Smooth muscle cell (in vitro differentiated cells): ENCODE data around the gene SLC26A5. TPM values are rescaled to one million over a fixed set of nuclear protein-coding genes. Genes with fewer than 3 reads are reported as not detected.

Experiments
- DNase-seq: peaks from one replicate; lab custom pipeline; 2025; ENCODE audit not compliant: unreplicated experiment; lab: John Stamatoyannopoulos, UW
- H2AFZ ChIP-seq: fragments of 200-600 bp; sonication (generic); 2 replicates; pipeline ENCODE4 v1.6.0; 2016; ENCODE audit warnings: antibody characterized with exemption, low read depth, mild to moderate bottlenecking
- H3F3A ChIP-seq: fragments of 200-600 bp; sonication (generic); 2 replicates; pipeline ENCODE4 v1.6.0; 2017; ENCODE audit warnings: antibody characterized with exemption, low read depth
- H3K27ac ChIP-seq: fragments of 200-600 bp; sonication (generic); 2 replicates; pipeline ENCODE4 v1.5.1; 2016; ENCODE audit warnings: low read depth, mild to moderate bottlenecking
- H3K27me3 ChIP-seq: fragments of 200-600 bp; sonication (generic); 2 replicates; pipeline ENCODE4 v1.6.1; 2016; ENCODE audit warnings: low read depth, mild to moderate bottlenecking
- H3K36me3 ChIP-seq: fragments of 200-600 bp; sonication (generic); 2 replicates; pipeline ENCODE4 v1.5.1; 2016; ENCODE audit warnings: low read depth
- H3K4me1 ChIP-seq: fragments of 200-600 bp; sonication (generic); 2 replicates; pipeline ENCODE4 v1.5.1; 2016; ENCODE audit warnings: low read depth
- H3K4me2 ChIP-seq: fragments of 200-600 bp; sonication (generic); 2 replicates; pipeline ENCODE4 v1.6.0; 2016; ENCODE audit warnings: mild to moderate bottlenecking
- H3K4me3 ChIP-seq: fragments of 200-600 bp; sonication (generic); 2 replicates; pipeline ENCODE4 v1.5.1; 2016; ENCODE audit warnings: mild to moderate bottlenecking
- H3K79me2 ChIP-seq: fragments of 200-600 bp; sonication (generic); 2 replicates; pipeline ENCODE4 v1.6.0; 2016; ENCODE audit warnings: low read depth, mild to moderate bottlenecking
- H3K9ac ChIP-seq: fragments of 200-600 bp; sonication (generic); 2 replicates; pipeline ENCODE4 v1.6.0; 2016; ENCODE audit warnings: low read depth
- H3K9me3 ChIP-seq: fragments of 200-600 bp; sonication (generic); replicated peaks from 2 replicates; pipeline ENCODE4 v1.5.1; 2016; ENCODE audit warnings: low read depth
- H4K20me1 ChIP-seq: fragments of 200-600 bp; sonication (generic); 2 replicates; pipeline ENCODE4 v1.6.0; 2016; ENCODE audit warnings: low read depth
- CTCF ChIP-seq: fragments of 200-600 bp; sonication (generic); IDR thresholded peaks from 2 replicates; pipeline ENCODE4 v1.5.1; 2017; ENCODE audit warnings: borderline replicate concordance, mild to moderate bottlenecking, antibody characterized with exemption; ENCODE audit not compliant: insufficient read depth, poor library complexity, severe bottlenecking
- WGBS: methylation state at CpG from one replicate; pipeline ENCODE4 v1.1.7; 2016; ENCODE audit warnings: low lambda C conversion rate; 5-methylcytosine and 5-hydroxymethylcytosine counted together
- polyA plus RNA-seq: library from polyadenylated mRNA; unstranded; fragments of >200 nt; fragmentation: Nextera tagmentation; extraction: Ambion mirVana; gene quantifications from 2 replicates; pipeline ENCODE4 v1.2.1, GENCODE V29; 2016
- total RNA-seq: library from RNA; depleted of rRNA; stranded (reverse); fragments of >200 nt; gene quantifications from 2 replicates; pipeline ENCODE4 v1.2.3, GENCODE V29; 2014

SLC26A5 gene
- total and polyA plus RNA-seq, 2 experiments from 2014 or later: not detected

DNA sequence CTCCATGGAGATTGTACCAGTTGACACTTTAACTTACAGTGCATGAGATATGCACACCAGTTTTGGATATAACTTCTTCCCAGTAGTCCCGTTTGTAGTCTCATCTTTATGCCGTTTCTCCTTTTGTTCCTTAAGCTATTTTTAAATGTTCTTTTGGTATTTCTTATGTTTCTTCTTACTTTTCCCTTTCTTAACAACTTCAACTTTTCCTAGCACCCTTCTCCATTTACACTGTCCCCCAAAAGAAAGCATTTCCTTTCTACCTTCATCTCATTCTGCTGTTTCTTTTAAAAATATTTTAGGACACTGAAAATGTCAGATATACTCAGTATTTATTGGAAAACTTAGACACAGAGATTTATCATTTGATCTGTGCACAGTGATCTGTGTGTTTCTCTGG lies 97.0 kb downstream of the SLC26A5 start:
- Histone ChIP-seq H3K4me3 (peak overlapping the region; percentile 74), H3K36me3 (peaks cover 6% of the 10 kb centered on the region), H3K9ac (peak overlapping the region; percentile 94), H3K4me1 (peaks cover 20% of the 10 kb centered on the region), H3F3A (no peaks in the 10 kb centered on the region), H3K4me2 (peak overlapping the region; percentile 93), H3K9me3 (no peaks in the 10 kb centered on the region), H3K27me3 (no peaks in the 10 kb centered on the region), H2AFZ (no peak overlapping the region), H3K27ac (no peak overlapping the region), H4K20me1 (peaks cover 59% of the 10 kb centered on the region), H3K79me2 (peaks cover 79% of the 10 kb centered on the region)
- WGBS: 81% methylated on average over 2 of the region's 2 CpGs
- TF ChIP-seq CTCF: no peak
- DNase-seq: no peak

- DNase-seq: no peak
- WGBS: 27% methylated on average over 13 of the region's 13 CpGs
- H3K4me1 ChIP-seq: peaks cover 24% of the 10 kb centered on the region
- no peaks in the 10 kb centered on the region for H3K9me3 ChIP-seq
- H3K27me3 ChIP-seq: no peaks in the 10 kb centered on the region
- no peak overlapping the region for H3K27ac ChIP-seq
- TF ChIP-seq CTCF: no peak
- no peak overlapping the region for H2AFZ ChIP-seq
- no peaks in the 10 kb centered on the region for H3F3A ChIP-seq
- H3K4me2 ChIP-seq: peak overlapping the region; percentile 93
- H3K79me2 ChIP-seq: peaks cover 79% of the 10 kb centered on the region
- peaks cover 54% of the 10 kb centered on the region for H4K20me1 ChIP-seq
- peak overlapping the region; percentile 74 for H3K4me3 ChIP-seq
- peaks cover 3% of the 10 kb centered on the region for H3K36me3 ChIP-seq
- H3K9ac ChIP-seq: peak overlapping the region; percentile 94
Observed at GRCh38 chr7:103348452-103348851, 97.6 kb downstream of the SLC26A5 start.

- Histone ChIP-seq H3F3A (no peaks in the 10 kb centered on the region), H3K4me2 (peak within 1 kb of the TSS; percentile 93), H2AFZ (peak within 1 kb of the TSS; percentile 98), H3K27me3 (no peaks in the 10 kb centered on the region), H3K36me3 (no peaks in the 10 kb centered on the region), H4K20me1 (peaks cover 46% of the 10 kb centered on the region), H3K4me3 (peak within 1 kb of the TSS; percentile 74), H3K9me3 (no peaks in the 10 kb centered on the region), H3K79me2 (peaks cover 79% of the 10 kb centered on the region), H3K27ac (peak within 1 kb of the TSS; percentile 85), H3K4me1 (peaks cover 31% of the 10 kb centered on the region), H3K9ac (peak within 1 kb of the TSS; percentile 94)
- TF ChIP-seq CTCF: no peak
- peak; percentile 16 for DNase-seq
- 1% methylated on average over 25 of the region's 25 CpGs for WGBS
Observed at GRCh38 chr7:103347507-103348267, 98.3 kb downstream of the SLC26A5 start, which contains the start of gene PSMC2. PSMC2 (plus strand) TSS chr7:103347643; CDS start chr7:103347712, 69 bp downstream.

DNA sequence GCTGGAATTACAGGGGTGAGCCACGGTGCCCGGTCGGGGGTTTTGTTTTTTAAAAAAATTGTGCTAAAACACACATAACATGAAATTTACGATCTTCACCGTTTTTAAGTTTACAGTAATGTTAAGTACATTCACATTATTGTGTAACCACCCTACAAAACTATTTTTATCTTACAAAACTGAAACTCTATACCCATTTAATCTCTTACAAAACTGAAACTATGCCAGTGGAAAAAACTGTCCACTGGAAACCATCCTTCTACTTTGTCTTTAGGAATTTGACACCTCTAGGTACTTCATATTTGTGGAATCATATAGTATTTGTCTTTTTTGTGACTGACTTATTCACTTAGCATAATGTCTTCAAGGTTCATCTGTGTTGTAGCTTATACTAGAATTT lies 99.6 kb downstream of the SLC26A5 start:
- Histone ChIP-seq H3K27ac (no peak overlapping the region), H3K9me3 (no peaks in the 10 kb centered on the region), H3K4me3 (no peak overlapping the region), H3K9ac (no peak overlapping the region), H3K36me3 (peaks cover 5% of the 10 kb centered on the region), H3K79me2 (peaks cover 79% of the 10 kb centered on the region), H4K20me1 (peaks cover 33% of the 10 kb centered on the region), H3K4me2 (no peak overlapping the region), H2AFZ (no peak overlapping the region), H3K4me1 (peaks cover 31% of the 10 kb centered on the region), H3K27me3 (no peaks in the 10 kb centered on the region), H3F3A (no peaks in the 10 kb centered on the region)
- TF ChIP-seq CTCF: no peak
- no peak for DNase-seq
- 93% methylated on average over 5 of the region's 5 CpGs for WGBS
